Measurements from ENCODE around the gene RETSAT. TPM values are rescaled to one million over a fixed set of nuclear protein-coding genes. Genes with fewer than 3 reads are reported as not detected.
"Not testable (repeated sequence)": the region's sequence is repeated elsewhere in the genome, so short reads cannot be mapped to it uniquely, and the experiment has no call there.

RETSAT gene
- total RNA-seq, 1 experiment from 2014 or later, result 55.8 TPM

GRCh38 chr2:85367180-85367579 is 12.9 kb upstream of the RETSAT start:
- Histone ChIP-seq H3K27ac (no peak overlapping the region), H3K27me3 (replicated peaks) (no peaks in the 10 kb centered on the region), H3K36me3 (peaks cover 25% of the 10 kb centered on the region), H3K4me1 (replicated peaks) (peaks cover 13% of the 10 kb centered on the region), H3K4me3 (no peak overlapping the region), H3K9me3 (replicated peaks) (no peaks in the 10 kb centered on the region; the same call in 1 of the 2 replicates)
- no peak for DNase-seq (ENCODE audit: low read depth in 1 of 2, low spot score in 2 of 2)

- H3K9me3 ChIP-seq (replicated peaks); H3K4me3 ChIP-seq; H3K27ac ChIP-seq; DNase-seq (ENCODE audit: low read depth in 1 of 2, low spot score in 2 of 2); H3K4me1 ChIP-seq (replicated peaks); H3K27me3 ChIP-seq (replicated peaks): not testable (repeated sequence)
- peaks cover 35% of the 10 kb centered on the region for H3K36me3 ChIP-seq
These were observed 8.5 kb upstream of the RETSAT start for GRCh38 chr2:85362653-85363387.

GRCh38 chr2:85357736-85358135 is 3.4 kb upstream of the RETSAT start:
- DNase-seq (ENCODE audit: low read depth in 1 of 2, low spot score in 2 of 2), result no peak
- Histone ChIP-seq H3K9me3 (replicated peaks) (no peaks in the 10 kb centered on the region), H3K27ac (no peak overlapping the region), H3K27me3 (replicated peaks) (no peaks in the 10 kb centered on the region; the same call in 1 of the 2 replicates), H3K4me3 (no peak overlapping the region), H3K36me3 (peaks cover 46% of the 10 kb centered on the region), H3K4me1 (replicated peaks) (peaks cover 19% of the 10 kb centered on the region)

GRCh38 chr2:85356186-85356585 is 1.9 kb upstream of the RETSAT start:
- Histone ChIP-seq H3K27ac (no peak overlapping the region), H3K9me3 (replicated peaks) (no peaks in the 10 kb centered on the region), H3K4me3 (no peak overlapping the region), H3K36me3 (peaks cover 43% of the 10 kb centered on the region), H3K4me1 (replicated peaks) (peaks cover 19% of the 10 kb centered on the region), H3K27me3 (replicated peaks) (no peaks in the 10 kb centered on the region; the same call in 1 of the 2 replicates)
- DNase-seq (ENCODE audit: low read depth in 1 of 2, low spot score in 2 of 2), result no peak

GRCh38 chr2:85355521-85355920 is 1.2 kb upstream of the RETSAT start:
- Histone ChIP-seq H3K27me3 (replicated peaks) (no peaks in the 10 kb centered on the region), H3K4me1 (replicated peaks) (peaks cover 19% of the 10 kb centered on the region), H3K36me3 (peaks cover 45% of the 10 kb centered on the region), H3K27ac (no peak overlapping the region), H3K4me3 (peak overlapping the region; percentile 54), H3K9me3 (replicated peaks) (no peaks in the 10 kb centered on the region)
- DNase-seq (ENCODE audit: low read depth in 1 of 2, low spot score in 2 of 2), result no peak

- Histone ChIP-seq H3K36me3 (peaks cover 50% of the 10 kb centered on the region), H3K27me3 (replicated peaks) (no peaks in the 10 kb centered on the region), H3K27ac (peak overlapping the region; percentile 53), H3K4me3 (peak overlapping the region; percentile 54), H3K4me1 (replicated peaks) (peaks cover 19% of the 10 kb centered on the region), H3K9me3 (replicated peaks) (no peaks in the 10 kb centered on the region)
- no peak for DNase-seq (ENCODE audit: low read depth in 1 of 2, low spot score in 2 of 2)
These were observed 714 bp upstream of the RETSAT start for GRCh38 chr2:85355073-85355410.

- Histone ChIP-seq H3K27me3 (replicated peaks) (no peaks in the 10 kb centered on the region), H3K4me1 (replicated peaks) (peaks cover 19% of the 10 kb centered on the region), H3K36me3 (peaks cover 55% of the 10 kb centered on the region), H3K4me3 (peak overlapping the region; percentile 54), H3K9me3 (replicated peaks) (no peaks in the 10 kb centered on the region), H3K27ac (0 out of 2 replicates have a peak overlapping the region, but pooled peaks have one; percentile 8)
- peak in 1 of 2 experiments; percentile 40 for DNase-seq (ENCODE audit: low read depth in 1 of 2, low spot score in 2 of 2)
These were observed 447 bp downstream of the RETSAT start for GRCh38 chr2:85353876-85354285.

GRCh38 chr2:85347599-85347998 is 6.7 kb downstream of the RETSAT start:
- peaks cover 81% of the 10 kb centered on the region for H3K36me3 ChIP-seq

GRCh38 chr2:85344356-85344954 is 9.9 kb downstream of the RETSAT start:
- peaks cover 57% of the 10 kb centered on the region for H3K36me3 ChIP-seq
- H3K9me3 ChIP-seq (replicated peaks), result no peaks in the 10 kb centered on the region
- peaks cover 35% of the 10 kb centered on the region for H3K4me1 ChIP-seq (replicated peaks)
- peak; percentile 85 to 91 for DNase-seq (ENCODE audit: low read depth in 1 of 2, low spot score in 2 of 2)
- H3K27me3 ChIP-seq (replicated peaks), result no peaks in the 10 kb centered on the region
- H3K4me3 ChIP-seq, result no peak overlapping the region
- H3K27ac ChIP-seq, result peak overlapping the region; percentile 61

More at GRCh38 chr2:85347599-85347998, 6.7 kb downstream of the RETSAT start:
- DNase-seq (ENCODE audit: low read depth in 1 of 2, low spot score in 2 of 2), result no peak
- Histone ChIP-seq H3K4me3 (no peak overlapping the region), H3K27ac (no peak overlapping the region), H3K4me1 (replicated peaks) (peaks cover 31% of the 10 kb centered on the region), H3K9me3 (replicated peaks) (no peaks in the 10 kb centered on the region), H3K27me3 (replicated peaks) (no peaks in the 10 kb centered on the region)

GRCh38 chr2:85343207-85343895 is 11.0 kb downstream of the RETSAT start:
- Histone ChIP-seq H3K36me3 (peaks cover 48% of the 10 kb centered on the region), H3K4me1 (replicated peaks) (peaks cover 35% of the 10 kb centered on the region)
- H3K4me3 ChIP-seq, result not testable (repeated sequence)

GRCh38 chr2:85342156-85342555 is 12.2 kb downstream of the RETSAT start:
- H3K27ac ChIP-seq, result no peak overlapping the region
- no peaks in the 10 kb centered on the region for H3K27me3 ChIP-seq (replicated peaks)
- DNase-seq (ENCODE audit: low read depth in 1 of 2, low spot score in 2 of 2), result no peak
- H3K4me3 ChIP-seq, result no peak overlapping the region
- peaks cover 37% of the 10 kb centered on the region for H3K36me3 ChIP-seq
- H3K9me3 ChIP-seq (replicated peaks), result no peaks in the 10 kb centered on the region
- H3K4me1 ChIP-seq (replicated peaks), result peaks cover 35% of the 10 kb centered on the region

More at GRCh38 chr2:85343207-85343895, 11.0 kb downstream of the RETSAT start:
- H3K27me3 ChIP-seq (replicated peaks); H3K9me3 ChIP-seq (replicated peaks); DNase-seq (ENCODE audit: low read depth in 1 of 2, low spot score in 2 of 2): not testable (repeated sequence)
- 0 out of 2 replicates have a peak overlapping the region, but pooled peaks have one; percentile 6 for H3K27ac ChIP-seq

GRCh38 chr2:85341269-85342029 is 12.9 kb downstream of the RETSAT start:
- no peak for DNase-seq (ENCODE audit: low read depth in 1 of 2, low spot score in 2 of 2)
- Histone ChIP-seq H3K4me1 (replicated peaks) (peaks cover 35% of the 10 kb centered on the region), H3K27me3 (replicated peaks) (no peaks in the 10 kb centered on the region), H3K9me3 (replicated peaks) (no peaks in the 10 kb centered on the region), H3K4me3 (no peak overlapping the region), H3K27ac (no peak overlapping the region), H3K36me3 (peaks cover 31% of the 10 kb centered on the region)

GRCh38 chr2:85340034-85340892 is 14.1 kb downstream of the RETSAT start:
- Histone ChIP-seq H3K27ac (no peak overlapping the region), H3K4me3 (no peak overlapping the region), H3K36me3 (peaks cover 19% of the 10 kb centered on the region), H3K27me3 (replicated peaks) (no peaks in the 10 kb centered on the region), H3K4me1 (replicated peaks) (peaks cover 28% of the 10 kb centered on the region), H3K9me3 (replicated peaks) (no peaks in the 10 kb centered on the region)
- no peak for DNase-seq (ENCODE audit: low read depth in 1 of 2, low spot score in 2 of 2)
